ENCODE results near the gene PLCL2. TPM values are rescaled to one million over a fixed set of nuclear protein-coding genes. Genes with fewer than 3 reads are reported as not detected.
A peak's percentile ranks its signal among the peaks of the same experiment; 100 is the strongest.

The PLCL2 gene
- polyA plus RNA-seq, 1 experiment = 0.94 TPM

DNA sequence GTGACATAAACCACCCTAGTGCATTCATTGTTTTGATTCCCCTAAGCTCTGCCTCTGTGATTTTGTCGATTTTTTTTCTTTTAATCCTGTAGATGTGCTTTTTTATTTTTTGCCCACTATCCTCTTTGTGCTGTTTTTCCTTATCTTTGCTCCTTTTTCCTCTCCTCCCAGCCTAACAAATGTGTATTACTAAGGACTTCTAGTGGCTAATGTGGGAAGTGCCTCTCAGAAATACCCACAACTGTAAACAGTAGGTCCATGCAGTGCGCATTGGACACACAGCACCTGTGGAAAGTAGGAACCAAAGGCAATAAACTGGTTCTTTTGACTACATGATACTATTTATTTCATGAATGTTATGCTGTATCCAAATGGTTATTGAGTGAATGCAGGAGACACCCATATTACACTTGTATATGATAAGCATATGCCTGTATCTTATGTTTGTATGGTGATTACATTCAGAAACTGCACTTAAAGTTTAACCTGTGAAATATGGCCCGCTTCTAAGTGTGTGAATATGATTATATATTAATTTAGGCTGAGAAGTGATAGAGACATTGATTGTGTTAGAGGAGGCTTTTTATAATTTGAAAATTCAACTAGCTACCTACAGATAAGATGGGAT, 147.8 kb downstream of the PLCL2 start:
- DNase-seq (ENCODE audit: low read depth, low spot score) = no peak
- POLR2A ChIA-PET = no interaction called here
- Histone ChIP-seq H3K27ac (ENCODE audit: low read depth, low read length) (no peak overlapping the region), H3K9me3 (ENCODE audit: control insufficient read depth, insufficient read depth, low read length) (no peaks in the 10 kb centered on the region), H3K27me3 (ENCODE audit: control insufficient read depth, insufficient read depth, low read length) (no peaks in the 10 kb centered on the region), H3K4me3 (ENCODE audit: low read depth, low read length) (no peak overlapping the region)
- peak; percentile 63 for TF ChIP-seq CTCF (IDR thresholded peaks at IDR 0.05; ENCODE audit: low read depth, low read length)
- CTCF ChIA-PET = interaction anchor here (0.6 to 1.3 kb wide), 2 partner anchors 13 to 625 kb away, joined by 3 to 5 read pairs; no protein-coding TSS in a partner anchor

DNA sequence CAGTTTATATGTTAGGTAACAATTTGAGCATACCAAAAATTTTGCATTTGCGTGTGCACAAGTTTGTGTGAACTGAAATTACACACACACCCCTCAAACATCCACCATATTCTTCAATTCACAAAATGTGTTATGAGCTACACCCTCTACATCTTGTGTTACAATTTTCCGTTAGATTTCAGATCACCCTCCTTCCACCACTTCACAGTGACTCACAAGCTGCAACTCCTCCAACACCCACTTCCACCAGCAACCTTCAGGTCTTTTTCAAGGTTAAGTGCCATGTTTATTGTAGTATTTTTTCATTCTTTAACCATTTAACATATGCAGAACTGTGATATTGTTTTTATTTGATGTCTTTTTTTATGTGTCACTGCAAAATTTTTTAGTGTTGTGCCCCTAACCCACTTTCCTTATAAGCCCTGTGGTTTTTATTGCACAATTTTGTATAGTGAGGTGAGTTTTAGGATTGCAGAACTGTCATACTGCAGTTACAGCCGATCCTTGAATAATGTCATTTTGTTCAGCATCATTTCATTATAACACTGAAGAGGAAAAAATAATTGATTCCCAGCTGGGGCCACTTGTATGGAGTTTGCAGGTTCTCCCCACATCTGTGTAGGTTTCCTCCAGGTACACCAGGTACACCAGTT, 148.9 kb downstream of the PLCL2 start:
- no peak for DNase-seq (ENCODE audit: low read depth, low spot score)
- TF ChIP-seq CTCF (IDR thresholded peaks at IDR 0.05; ENCODE audit: low read depth, low read length) = no peak
- POLR2A ChIA-PET = no interaction called here

GRCh38 chr3:17035033-17035432, 150.3 kb downstream of the PLCL2 start:
- H3K27ac ChIP-seq (ENCODE audit: low read depth, low read length) = no peak overlapping the region
- ChIA-PET POLR2A (no interaction called here), CTCF (no interaction called here)
- H3K4me3 ChIP-seq (ENCODE audit: low read depth, low read length) = no peak overlapping the region
- H3K27me3 ChIP-seq (ENCODE audit: control insufficient read depth, insufficient read depth, low read length) = no peaks in the 10 kb centered on the region
- H3K9me3 ChIP-seq (ENCODE audit: control insufficient read depth, insufficient read depth, low read length) = no peaks in the 10 kb centered on the region
- no peak for DNase-seq (ENCODE audit: low read depth, low spot score)
- no peak for TF ChIP-seq CTCF (IDR thresholded peaks at IDR 0.05; ENCODE audit: low read depth, low read length)

More for the DNA sequence above, 148.9 kb downstream of the PLCL2 start:
- Histone ChIP-seq H3K9me3 (ENCODE audit: control insufficient read depth, insufficient read depth, low read length) (no peaks in the 10 kb centered on the region), H3K27me3 (ENCODE audit: control insufficient read depth, insufficient read depth, low read length) (no peaks in the 10 kb centered on the region), H3K27ac (ENCODE audit: low read depth, low read length) (no peak overlapping the region), H3K4me3 (ENCODE audit: low read depth, low read length) (no peak overlapping the region)
- CTCF ChIA-PET = no interaction called here

GRCh38 chr3:17035966-17036365, 151.2 kb downstream of the PLCL2 start:
- DNase-seq (ENCODE audit: low read depth, low spot score) = no peak
- Histone ChIP-seq H3K4me3 (ENCODE audit: low read depth, low read length) (no peak overlapping the region), H3K9me3 (ENCODE audit: control insufficient read depth, insufficient read depth, low read length) (no peaks in the 10 kb centered on the region), H3K27ac (ENCODE audit: low read depth, low read length) (no peak overlapping the region), H3K27me3 (ENCODE audit: control insufficient read depth, insufficient read depth, low read length) (no peaks in the 10 kb centered on the region)
- POLR2A ChIA-PET = no interaction called here
- no peak for TF ChIP-seq CTCF (IDR thresholded peaks at IDR 0.05; ENCODE audit: low read depth, low read length)
- CTCF ChIA-PET = no interaction called here

DNA sequence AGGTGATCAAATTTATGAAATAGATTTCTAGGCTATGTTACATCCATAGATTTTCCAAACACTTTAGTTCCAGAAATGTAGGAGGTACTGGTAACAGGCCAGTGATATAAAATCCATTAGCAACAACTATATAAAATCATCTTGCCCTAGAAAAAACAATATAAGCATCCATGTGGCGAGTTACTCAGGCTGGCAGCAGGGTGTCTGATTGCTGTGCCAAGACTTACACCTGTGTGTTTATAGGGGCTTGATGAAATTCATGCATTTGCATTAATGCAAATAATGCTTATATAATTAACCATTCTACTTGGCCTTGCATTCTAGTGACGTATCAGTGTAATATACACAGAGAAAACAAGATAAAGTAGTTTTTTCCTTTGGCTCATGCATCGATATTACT, 153.4 kb downstream of the PLCL2 start:
- Histone ChIP-seq H3K9me3 (ENCODE audit: control insufficient read depth, insufficient read depth, low read length) (no peaks in the 10 kb centered on the region), H3K27me3 (ENCODE audit: control insufficient read depth, insufficient read depth, low read length) (no peaks in the 10 kb centered on the region), H3K4me3 (ENCODE audit: low read depth, low read length) (no peak overlapping the region), H3K27ac (ENCODE audit: low read depth, low read length) (no peak overlapping the region)
- ChIA-PET CTCF (interaction anchor here (0.9 kb wide), 1 partner anchor 437 kb away, joined by 3 read pairs; no protein-coding TSS in a partner anchor), POLR2A (no interaction called here)
- no peak for DNase-seq (ENCODE audit: low read depth, low spot score)
- TF ChIP-seq CTCF (IDR thresholded peaks at IDR 0.05; ENCODE audit: low read depth, low read length) = no peak

Data from AG04450 (cell line).